ENCODE results near the gene SIPA1L3.
"Not testable (repeated sequence)": the region's sequence is repeated elsewhere in the genome, so short reads cannot be mapped to it uniquely, and the experiment has no call there.

Gene SIPA1L3

DNA sequence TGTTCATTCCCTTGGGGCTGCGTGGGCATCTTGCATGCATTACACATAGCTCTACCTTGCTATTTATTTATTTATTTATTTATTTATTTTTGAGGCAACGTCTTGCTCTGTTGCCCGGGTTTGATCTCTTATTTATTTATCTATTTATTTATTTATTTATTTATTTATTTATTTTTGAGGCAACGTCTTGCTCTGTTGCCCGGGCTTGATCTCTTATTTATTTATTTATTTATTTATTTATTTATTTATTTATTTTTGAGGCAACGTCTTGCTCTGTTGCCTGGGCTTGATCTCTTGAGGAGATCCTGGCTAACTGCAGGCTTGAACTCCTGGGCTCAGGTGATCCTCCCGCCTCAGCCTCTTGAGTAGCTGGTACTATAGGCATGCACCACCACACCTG is 158.8 kb downstream of the SIPA1L3 start:
- not testable (repeated sequence) for DNase-seq (ENCODE audit: low read depth in 2 of 2, low spot score in 1 of 2)

DNA sequence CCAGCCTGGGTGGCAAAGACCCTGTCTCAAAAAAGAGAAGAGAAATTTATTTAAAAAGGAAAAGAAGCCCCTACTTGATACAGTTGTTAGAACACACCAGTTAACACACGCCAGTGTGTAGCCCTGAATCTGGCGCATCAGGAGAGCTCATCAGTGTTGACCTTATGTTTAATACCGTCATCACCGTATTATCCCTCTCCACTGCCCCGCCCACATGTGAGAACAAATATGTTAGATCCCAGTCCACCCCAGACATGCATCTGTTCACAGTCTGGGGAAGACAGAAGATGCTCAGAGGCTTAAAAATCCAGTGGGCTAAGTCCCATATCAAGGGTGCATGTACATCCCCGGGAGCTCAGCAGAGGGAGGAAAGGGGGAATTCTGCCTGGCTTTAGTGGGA is 161.8 kb downstream of the SIPA1L3 start:
- DNase-seq (ENCODE audit: low read depth in 2 of 2, low spot score in 1 of 2): no peak

DNA sequence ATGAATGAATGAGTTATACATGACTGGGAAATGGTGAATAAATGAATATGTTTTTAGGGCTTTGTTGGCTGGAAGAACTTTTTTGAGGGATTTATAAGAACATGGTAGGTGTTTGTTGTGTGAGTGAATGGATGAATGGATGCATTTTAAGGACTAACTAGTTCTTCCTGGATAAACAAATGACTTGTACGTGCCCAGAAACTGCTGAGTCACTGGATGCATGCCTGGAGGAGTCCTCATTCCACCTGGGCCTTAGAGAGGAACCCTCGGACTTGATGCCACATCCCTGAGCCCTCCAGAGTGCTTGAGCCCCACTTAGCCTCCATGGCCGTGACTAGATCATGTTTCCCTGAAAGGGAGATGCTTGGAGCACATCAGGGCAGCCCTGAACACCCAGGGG is 163.6 kb downstream of the SIPA1L3 start:
- DNase-seq (ENCODE audit: low read depth in 2 of 2, low spot score in 1 of 2): no peak

DNA sequence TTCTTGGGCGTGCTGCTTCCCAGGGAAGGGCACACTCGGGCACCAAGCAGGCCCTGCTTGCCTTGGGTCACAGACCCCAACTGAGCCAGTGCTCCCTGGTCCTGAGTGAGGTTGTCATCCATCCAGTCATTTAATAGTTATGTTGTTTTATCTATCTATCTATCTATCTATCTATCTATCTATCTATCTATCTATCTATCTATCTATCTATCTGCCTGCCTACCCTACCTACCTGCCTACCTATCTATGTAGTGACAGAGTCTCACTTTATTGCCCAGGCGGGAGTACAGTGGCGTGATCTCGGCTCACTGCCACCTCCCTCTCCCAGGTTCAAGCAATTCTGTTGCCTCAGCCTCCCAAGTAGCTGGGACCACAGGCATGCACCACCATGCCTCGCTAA is 164.0 kb downstream of the SIPA1L3 start:
- not testable (repeated sequence) for DNase-seq (ENCODE audit: low read depth in 2 of 2, low spot score in 1 of 2)

DNA sequence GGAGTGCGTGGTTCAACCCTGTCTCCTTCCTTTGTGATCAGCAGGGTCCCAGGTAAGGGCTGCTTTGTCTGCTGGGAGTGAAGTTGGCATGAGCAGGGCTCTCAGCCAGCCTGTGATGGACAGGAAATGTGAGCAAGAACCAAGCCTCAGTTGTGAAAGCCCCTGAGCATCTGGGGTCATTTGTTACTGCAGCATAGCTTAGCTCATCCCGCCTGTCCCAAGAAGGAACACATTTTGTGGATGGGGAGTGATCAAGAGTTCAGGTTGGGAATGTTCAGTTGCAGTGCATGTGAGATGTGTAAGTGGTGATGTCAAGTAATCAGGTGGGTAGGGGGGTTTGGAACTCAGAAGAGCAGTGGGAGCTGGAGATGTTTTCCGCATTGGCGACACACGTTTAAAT is 164.6 kb downstream of the SIPA1L3 start:
- DNase-seq (ENCODE audit: low read depth in 2 of 2, low spot score in 1 of 2): no peak

DNA sequence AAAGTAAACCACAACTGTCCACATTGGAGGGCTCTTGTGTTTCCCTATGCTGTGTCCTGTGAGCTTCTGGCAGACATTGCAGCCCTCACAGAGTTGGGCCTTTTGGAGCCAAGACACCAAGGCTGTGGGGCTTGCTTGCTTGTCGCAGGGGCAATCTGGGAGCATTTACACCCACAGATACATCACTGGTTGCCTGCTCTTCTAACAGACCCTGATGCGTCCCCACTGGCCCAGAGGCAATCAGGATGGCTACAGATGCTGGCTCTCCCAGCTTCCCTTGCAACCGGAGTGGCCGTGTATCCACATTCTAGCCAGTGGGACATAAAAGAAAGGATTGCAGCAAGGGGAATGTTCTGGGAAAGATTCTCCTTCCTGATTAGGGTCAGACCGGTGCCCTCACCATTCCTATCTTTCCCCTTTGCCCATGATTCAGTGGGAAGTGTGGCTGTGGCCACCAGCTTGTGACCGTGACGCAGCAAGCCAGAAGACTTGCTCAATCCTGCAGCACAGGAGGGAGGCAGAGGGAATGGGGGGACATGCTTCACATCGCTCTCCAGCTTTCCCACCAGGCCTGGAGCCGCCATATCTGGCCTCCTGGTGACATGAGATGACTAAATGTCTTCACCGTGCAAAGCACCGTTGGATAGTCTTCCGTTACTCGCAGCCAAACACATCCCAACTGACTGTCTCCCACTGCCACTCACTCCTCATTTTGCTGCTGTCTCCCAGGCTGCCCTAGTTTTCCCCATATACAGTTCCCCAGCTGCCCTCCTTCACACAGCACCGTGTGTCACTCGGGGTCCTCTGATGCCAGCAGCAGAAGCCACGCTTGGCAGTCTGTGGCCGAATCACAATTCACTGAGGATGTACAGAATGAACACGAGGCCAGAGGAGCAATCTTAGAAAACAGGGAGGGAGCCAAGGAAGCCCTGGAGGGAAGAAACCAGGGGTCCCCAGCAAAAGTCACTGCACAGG is 166.1 kb downstream of the SIPA1L3 start:
- DNase-seq (ENCODE audit: low read depth in 2 of 2, low spot score in 1 of 2): no peak

DNA sequence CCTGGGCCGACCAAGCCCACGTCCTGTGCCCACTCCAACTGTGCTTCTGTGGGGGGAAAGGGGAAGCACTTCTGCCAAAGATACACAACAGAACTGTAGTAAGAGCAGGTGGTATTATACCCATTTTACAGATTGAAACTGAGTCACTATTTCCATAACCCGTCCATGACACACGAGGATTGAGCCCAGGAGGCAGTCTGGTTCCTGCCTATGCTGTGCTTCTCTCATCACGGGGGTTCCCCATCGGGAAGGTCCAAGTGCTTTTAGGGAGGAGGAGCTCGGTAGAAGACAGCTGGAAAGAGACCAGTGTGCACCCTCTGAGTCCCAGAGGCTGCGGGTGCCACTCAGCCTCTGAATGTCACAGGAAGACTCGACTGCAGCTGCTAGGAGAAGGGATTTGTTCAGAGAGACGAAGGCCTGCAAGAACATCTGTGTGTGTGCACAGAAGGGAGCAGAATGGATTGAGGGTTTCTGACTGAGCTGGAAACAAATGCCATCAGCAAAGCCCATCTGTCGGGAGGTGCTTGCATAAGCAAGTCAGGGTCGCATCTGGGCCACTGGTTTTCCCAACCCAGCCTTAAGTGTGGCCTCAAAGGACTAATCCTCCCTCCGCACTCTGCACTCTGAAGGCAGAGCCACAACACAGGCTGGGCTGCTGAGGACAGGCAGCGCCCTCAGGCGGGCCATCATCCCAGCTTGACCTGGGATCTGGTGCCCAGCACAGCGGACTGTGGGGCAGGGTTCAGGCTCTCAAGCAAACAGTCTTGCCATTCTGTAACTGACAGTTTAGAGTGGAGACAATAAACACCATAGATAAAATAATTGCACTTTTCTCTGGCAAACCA is 167.1 kb downstream of the SIPA1L3 start:
- no peak for DNase-seq (ENCODE audit: low read depth in 2 of 2, low spot score in 1 of 2)

DNA sequence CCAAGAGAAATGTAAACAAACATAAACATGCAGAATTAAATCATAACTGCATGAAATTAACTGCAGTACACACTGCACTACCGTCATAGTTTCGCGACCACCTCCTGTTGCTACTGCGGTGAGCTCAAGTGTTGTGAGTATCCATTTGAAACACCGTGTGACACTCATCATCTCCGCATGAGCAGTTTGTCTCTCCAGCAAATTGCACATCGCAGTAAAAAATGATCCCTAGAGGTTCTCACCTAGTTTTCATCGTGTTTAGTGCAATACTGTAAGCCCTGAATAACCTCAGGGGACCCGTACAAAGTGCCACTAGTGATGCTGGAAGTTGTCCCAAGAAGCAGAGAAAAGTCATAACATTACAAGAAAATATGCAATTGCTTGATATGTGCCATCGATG is 169.3 kb downstream of the SIPA1L3 start:
- no peak for DNase-seq (ENCODE audit: low read depth in 2 of 2, low spot score in 1 of 2)

DNA sequence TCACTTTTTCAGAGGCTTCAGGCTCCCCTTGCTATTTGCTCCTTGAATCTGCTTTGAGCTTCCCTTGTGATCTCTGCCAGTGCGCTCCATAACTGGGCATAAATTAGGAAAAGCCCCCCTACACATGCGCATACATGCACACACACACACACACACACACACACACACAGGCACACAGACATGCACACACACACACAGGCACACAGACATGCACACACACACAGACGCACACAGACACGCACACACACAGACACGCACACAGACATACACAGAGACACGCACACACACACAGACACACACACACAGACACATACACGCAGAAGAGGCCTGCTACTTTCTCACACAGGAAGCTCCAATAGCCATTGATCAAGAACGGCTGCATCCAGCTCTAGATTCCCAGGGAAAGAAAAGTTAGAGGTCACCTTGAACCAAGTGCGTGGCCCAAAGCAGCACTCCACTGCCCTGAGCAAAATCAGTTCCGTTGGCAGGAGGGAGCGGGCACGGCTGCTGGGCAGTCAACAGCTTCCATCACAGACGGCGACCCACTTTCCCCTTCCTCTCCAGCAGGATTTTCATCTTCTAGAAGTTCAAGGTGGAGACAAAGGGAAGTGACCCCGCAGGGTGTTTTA is 171.4 kb downstream of the SIPA1L3 start:
- no peak for DNase-seq (ENCODE audit: low read depth in 2 of 2, low spot score in 1 of 2)

DNA sequence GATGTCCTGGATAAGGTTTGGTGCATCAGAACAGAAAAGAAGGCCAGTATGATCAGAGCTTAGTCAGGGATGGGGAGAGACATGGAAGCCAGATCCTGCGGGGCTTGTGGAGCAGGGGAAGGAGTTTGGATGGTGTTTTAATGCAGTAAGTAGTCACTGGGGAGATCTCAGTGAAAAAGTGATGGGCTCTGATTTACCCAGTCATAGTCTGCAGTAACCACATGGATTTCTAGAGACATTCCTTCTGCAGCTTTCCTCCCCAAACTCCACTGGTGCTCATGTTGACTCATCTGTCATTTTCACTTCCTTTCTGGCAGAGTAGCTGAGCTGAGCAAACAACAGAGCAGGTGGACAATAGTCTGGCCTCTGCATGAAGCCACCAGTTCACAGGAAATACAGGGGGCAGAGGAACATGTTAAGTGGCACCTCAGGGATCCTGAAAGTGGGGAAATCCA is 172.9 kb downstream of the SIPA1L3 start:
- DNase-seq (ENCODE audit: low read depth in 2 of 2, low spot score in 1 of 2): no peak

DNA sequence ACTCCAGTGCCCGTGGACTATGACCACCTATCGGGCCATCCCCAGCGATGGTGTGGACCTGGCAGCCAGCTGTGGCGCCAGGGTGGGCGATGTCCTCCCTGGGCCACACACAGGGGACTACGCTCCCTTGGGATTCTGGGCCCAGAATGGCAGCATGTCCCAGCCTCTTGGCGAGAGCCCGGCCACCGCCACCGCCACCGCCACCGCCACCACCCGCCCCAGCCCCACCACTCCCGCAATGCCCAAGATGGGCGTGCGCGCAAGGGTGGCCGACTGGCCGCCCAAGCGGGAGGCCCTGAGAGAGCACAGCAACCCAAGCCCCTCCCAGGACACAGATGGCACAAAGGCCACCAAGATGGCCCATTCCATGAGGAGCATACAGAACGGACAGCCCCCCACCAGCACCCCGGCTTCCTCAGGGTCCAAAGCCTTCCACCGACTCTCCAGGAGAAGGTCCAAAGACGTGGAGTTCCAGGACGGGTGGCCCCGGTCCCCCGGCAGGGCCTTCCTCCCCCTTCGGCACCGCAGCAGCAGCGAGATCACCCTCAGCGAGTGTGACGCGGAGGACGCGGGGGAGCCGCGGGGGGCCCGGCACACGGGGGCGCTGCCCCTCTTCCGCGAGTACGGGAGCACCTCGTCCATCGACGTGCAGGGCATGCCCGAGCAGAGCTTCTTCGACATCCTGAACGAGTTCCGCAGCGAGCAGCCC is 174.7 kb downstream of the SIPA1L3 start:
- no peak for DNase-seq (ENCODE audit: low read depth in 2 of 2, low spot score in 1 of 2)

DNA sequence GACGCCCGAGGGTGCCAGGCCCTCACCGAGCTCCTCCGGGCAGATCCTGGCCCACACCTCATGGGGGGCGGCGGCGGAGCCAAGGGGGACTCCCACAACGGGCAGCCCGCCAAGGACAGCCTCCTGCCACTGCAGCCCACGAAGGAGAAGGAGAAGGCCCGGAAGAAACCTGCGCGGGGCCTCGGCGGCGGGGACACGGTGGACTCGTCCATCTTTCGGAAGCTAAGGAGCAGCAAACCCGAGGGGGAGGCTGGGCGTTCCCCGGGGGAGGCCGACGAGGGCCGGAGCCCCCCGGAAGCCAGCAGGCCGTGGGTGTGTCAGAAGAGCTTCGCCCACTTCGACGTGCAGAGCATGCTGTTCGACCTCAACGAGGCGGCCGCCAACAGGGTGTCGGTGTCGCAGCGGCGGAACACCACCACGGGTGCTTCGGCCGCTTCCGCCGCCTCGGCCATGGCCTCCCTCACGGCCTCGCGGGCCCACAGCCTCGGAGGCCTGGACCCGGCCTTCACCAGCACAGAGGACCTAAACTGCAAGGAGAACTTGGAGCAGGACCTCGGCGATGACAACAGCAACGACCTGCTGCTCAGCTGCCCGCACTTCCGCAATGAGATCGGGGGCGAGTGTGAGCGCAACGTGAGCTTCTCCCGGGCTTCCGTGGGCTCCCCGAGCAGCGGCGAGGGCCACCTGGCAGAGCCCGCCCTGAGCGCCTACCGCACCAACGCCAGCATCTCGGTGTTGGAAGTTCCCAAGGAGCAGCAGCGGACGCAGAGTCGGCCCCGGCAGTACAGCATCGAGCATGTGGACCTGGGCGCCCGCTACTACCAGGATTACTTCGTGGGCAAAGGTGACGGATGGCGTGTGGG is 175.5 kb downstream of the SIPA1L3 start:
- DNase-seq (ENCODE audit: low read depth in 2 of 2, low spot score in 1 of 2): no peak

DNA sequence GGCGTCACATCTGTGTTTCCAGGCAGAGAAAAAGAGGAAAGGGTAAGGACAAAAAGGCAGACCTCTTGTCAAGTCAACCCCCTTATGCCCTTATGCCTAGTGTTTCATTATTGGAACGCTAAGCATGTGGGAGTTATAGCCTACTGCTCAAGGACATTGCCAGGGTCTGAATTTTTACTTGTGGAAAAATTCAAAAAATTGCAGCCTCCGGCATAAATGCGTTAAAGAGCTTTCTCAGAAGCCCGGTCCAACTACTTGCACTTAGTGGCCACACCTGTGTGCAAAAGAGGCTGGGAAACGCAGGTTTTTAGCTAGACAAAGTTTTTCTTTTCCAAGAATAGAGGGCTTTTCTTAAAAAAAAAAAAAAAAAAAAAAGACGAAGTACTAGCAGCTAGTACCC is 177.2 kb downstream of the SIPA1L3 start:
- no peak for DNase-seq (ENCODE audit: low read depth in 2 of 2, low spot score in 1 of 2)

DNA sequence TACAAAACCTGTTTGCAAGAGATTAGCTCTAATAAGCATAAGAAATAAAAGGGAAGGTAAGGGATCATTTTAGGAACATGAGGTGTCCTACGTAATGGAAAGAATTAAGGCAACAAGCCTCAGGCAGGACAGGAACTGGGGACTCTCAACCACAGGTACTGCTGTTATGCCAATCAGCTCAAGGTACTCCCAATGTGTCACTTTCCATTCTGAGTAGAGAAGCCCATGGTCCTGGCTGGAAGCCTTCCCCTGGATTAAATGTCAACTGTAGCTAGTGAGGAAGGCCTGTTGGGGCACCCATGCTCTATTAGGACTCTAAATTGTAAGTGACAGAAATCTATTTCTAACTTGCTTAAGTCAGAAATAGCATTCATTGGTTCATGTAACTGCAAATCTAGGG is 182.4 kb downstream of the SIPA1L3 start:
- no peak for DNase-seq (ENCODE audit: low read depth in 2 of 2, low spot score in 1 of 2)

DNA sequence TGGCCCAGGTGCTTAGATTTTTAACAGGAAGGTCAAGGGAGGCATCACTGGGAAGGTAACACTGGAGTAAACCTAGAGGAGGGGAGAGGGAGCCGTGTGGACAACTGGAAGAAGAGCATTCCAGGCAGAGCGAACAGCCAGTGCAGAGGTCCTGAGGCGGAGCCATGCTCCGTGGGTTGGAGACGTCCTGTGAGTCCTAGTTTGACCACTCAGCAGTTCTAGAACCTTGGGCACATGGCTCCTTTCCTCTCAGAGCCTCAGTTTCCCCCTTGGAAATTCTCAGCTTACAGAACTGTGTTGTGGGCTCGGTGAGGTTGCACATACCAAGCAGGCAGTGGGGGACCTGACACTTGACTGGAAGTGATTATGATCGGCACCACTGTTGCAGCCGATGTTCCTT is 186.1 kb downstream of the SIPA1L3 start:
- no peak for DNase-seq (ENCODE audit: low read depth in 2 of 2, low spot score in 1 of 2)

DNA sequence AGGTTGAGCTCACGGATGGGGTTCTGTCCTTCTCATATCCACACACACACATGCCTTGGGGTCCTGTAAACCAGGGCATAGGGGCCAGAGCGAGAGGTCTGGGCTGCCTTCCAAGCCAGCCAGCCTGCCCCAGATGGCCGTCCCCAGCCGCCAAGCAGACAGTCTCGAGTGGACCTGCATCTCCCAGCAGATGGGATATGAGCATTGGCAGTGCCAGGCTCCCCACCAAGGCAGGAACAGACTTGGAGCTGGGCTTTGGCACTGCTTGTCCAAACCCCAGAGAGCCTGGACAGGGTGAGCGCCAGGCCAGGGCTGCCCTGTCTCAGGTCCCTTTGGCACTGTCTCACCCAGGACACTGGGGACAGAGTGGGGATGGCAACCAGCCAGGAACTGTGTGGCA is 186.6 kb downstream of the SIPA1L3 start:
- DNase-seq (ENCODE audit: low read depth in 2 of 2, low spot score in 1 of 2): no peak

DNA sequence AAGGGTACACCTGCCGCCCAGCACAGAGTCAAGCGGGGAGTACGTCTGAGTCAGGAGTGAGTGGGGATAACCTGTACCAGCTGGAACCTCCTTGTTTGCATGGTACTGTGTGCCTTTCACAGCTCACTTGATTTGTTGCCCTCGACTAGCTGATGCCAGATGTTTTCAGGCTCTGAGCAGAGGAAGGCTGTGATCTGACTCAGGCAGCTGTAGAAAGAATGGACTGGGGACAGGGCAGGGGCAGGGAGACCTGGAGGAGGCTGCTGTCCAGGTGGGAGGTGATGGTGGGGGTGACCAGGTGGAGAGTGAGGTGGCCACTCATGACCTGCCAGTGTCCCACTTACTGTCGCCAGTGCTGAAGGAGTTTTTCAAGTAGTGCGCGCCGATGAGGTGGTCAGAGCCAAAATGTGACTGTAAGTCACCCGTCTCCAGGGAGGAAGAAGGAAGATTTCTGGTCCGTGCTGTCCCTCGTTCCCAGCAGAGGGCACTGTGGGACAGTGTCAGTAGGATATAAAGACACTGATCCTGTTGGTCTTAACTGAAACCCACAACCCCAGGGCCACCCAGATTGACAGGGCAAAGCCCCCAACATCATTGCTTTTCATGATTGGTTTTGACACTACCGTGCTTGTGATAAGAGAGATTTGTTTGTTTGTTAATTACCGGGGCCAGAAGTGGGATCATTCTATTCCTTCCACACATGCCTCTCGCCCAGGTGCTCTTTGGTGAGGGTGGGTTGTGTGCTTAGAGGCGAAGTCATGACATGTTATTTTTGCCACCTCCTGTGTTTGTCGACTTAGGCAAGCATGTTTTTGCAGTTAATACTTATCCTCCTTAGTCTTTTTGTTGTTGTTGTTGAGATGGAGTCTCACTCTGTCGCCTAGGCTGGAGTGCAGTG is 188.7 kb downstream of the SIPA1L3 start:
- DNase-seq (ENCODE audit: low read depth in 2 of 2, low spot score in 1 of 2): peak in 1 of 2 donors; percentile 20

DNA sequence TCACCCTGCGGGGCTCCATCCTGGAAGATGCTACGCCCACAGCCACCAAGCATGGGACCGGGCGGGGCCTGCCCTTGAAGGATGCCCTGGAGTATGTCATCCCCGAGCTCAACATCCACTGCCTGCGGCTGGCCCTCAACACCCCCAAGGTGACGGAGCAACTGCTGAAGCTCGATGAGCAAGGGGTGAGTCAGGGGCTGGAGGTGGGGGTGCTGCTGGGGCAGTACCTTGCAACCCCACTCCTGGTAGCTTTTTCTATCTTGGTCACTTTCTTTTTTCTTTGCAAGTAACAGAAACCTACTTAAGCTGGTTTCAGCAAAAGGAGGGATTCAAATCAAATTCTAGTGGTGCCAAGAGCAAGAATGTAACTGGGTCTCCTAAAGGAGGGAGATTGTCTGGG is 193.0 kb downstream of the SIPA1L3 start:
- no peak for DNase-seq (ENCODE audit: low read depth in 2 of 2, low spot score in 1 of 2)

DNA sequence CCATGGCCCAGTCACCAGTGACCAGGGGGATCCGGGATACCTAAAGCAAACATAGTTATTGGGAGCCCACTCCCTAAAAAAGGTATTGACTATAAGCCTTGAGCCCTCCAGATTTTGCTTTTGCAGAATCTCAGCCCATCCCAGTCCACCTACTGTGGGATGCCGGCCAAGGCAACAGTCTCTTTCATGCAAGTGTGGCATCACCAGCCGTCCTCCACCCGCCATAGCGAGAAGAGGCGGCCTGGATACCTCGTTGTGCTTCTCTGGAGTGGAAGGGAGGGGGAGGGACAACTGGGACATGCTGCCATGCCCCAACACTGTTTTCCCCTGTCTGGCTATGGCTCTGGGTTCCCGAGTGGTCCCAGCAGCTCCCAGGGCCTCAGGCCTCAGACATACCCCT is 193.6 kb downstream of the SIPA1L3 start:
- DNase-seq (ENCODE audit: low read depth in 2 of 2, low spot score in 1 of 2): no peak

Measured in stimulated activated CD8-positive, alpha-beta memory T cell treated with anti-CD3 and anti-CD28 coated beads, Interleukin-4, amount 100 ng/mL, for 1 hour (primary cell).